Upper lobe of right lung (tissue), 1 donor: ENCODE measurements around the gene KIF6. TPM values are rescaled to one million over a fixed set of nuclear protein-coding genes. Genes with fewer than 3 reads are reported as not detected.

Source experiments
- ATAC-seq: fragments of 200-7000 bp; cut with Tn5 transposase; one replicate; pipeline ENCODE4 v1.9.1; 2020; ENCODE audit warnings: mild to moderate bottlenecking, moderate library complexity
- DNase-seq: peaks from one replicate; pipeline ENCODE4 v3.0.0-alpha.2; 2020
- H3K27ac ChIP-seq: fragments of 200-600 bp; one replicate; pipeline ENCODE4 v1.8.0; 2022
- H3K27me3 ChIP-seq: fragments of 200-600 bp; one replicate; pipeline ENCODE4 v1.8.0; 2022; ENCODE audit warnings: mild to moderate bottlenecking
- H3K36me3 ChIP-seq: fragments of 200-600 bp; one replicate; pipeline ENCODE4 v1.8.0; 2022
- H3K4me1 ChIP-seq: fragments of 200-600 bp; one replicate; pipeline ENCODE4 v1.8.0; 2022
- H3K4me3 ChIP-seq: fragments of 200-600 bp; one replicate; pipeline ENCODE4 v1.8.0; 2022; ENCODE audit warnings: mild to moderate bottlenecking
- H3K9me3 ChIP-seq: fragments of 200-600 bp; one replicate; pipeline ENCODE4 v1.8.0; 2022
- intact Hi-C: fragments of 100-400 bp; cut with DNase I; formaldehyde crosslinking; loops from one replicate; pipeline ENCODE4 v1.11.0; 2022
- total RNA-seq: library from RNA; stranded (reverse); fragmentation: NEBNext Ultra II Directional; extraction: Animal tissue kit (Norgen Biotek cat#: 25700); gene quantifications from one replicate; pipeline ENCODE4 v1.2.1, GENCODE V29; 2021
- TF ChIP-seq, protein P1 (sequence below): fragments of 200-600 bp; IDR thresholded peaks from one replicate; pipeline ENCODE4 v1.8.0; 2022; ENCODE audit warnings: antibody characterized with exemption
- donor health status: DM: no; HTN: yes; CAD: no; lungs with severe emphysema.

The KIF6 gene
- total RNA-seq, 1 donor from 2014 or later: 0.49 TPM

DNA sequence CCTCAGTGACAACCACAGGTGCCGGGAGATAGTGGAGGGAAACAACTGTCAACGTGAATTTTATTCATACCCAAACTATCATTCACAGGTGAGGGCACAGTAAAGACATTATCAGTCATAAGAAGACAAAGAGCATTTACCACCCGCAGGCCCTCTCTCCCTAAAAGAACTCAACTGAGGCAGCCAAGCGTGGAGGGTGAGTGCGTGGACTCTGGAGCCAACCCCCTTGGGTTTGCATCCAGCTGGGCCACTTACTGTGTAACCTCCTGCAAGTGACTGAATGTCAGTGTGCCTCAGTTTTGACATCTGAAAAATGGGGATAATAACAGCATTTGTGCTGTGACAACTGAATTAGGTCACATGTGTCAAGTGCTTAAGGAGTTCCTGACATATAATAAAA lies 332.1 kb downstream of the KIF6 start:
- Histone ChIP-seq H3K27ac (no peak overlapping the region), H3K4me1 (no peaks in the 10 kb centered on the region), H3K9me3 (no peaks in the 10 kb centered on the region), H3K4me3 (no peak overlapping the region), H3K27me3 (no peaks in the 10 kb centered on the region), H3K36me3 (no peaks in the 10 kb centered on the region)
- intact Hi-C loops: no loop called here
- TF ChIP-seq, protein P1, sequence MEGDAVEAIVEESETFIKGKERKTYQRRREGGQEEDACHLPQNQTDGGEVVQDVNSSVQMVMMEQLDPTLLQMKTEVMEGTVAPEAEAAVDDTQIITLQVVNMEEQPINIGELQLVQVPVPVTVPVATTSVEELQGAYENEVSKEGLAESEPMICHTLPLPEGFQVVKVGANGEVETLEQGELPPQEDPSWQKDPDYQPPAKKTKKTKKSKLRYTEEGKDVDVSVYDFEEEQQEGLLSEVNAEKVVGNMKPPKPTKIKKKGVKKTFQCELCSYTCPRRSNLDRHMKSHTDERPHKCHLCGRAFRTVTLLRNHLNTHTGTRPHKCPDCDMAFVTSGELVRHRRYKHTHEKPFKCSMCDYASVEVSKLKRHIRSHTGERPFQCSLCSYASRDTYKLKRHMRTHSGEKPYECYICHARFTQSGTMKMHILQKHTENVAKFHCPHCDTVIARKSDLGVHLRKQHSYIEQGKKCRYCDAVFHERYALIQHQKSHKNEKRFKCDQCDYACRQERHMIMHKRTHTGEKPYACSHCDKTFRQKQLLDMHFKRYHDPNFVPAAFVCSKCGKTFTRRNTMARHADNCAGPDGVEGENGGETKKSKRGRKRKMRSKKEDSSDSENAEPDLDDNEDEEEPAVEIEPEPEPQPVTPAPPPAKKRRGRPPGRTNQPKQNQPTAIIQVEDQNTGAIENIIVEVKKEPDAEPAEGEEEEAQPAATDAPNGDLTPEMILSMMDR: no peak
- DNase-seq (no peak), ATAC-seq (no peak)

DNA sequence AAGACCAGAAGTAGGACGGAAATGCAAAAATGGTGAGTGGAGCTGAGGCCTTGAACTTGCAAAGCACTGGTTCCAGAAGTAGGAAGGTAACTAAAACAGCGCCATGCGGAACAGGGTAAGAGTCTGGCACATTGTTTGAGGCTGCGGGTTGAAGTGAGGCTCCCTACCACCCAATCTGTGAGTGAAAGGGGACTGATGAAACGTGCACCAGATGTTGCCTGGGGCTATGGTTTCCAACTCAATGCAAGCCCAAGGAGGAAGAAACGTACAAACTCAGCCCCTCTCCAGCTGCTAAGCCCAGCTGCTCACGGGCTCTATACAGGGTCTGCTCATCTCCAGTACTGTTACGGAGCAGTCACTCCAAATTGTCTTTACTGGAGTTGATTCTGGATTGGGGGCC lies 334.0 kb downstream of the KIF6 start:
- H3K4me1 ChIP-seq: no peaks in the 10 kb centered on the region
- intact Hi-C loops: no loop called here
- no peaks in the 10 kb centered on the region for H3K36me3 ChIP-seq
- no peak overlapping the region for H3K27ac ChIP-seq
- TF ChIP-seq, protein P1: no peak
- H3K9me3 ChIP-seq: no peaks in the 10 kb centered on the region
- H3K27me3 ChIP-seq: no peaks in the 10 kb centered on the region
- ATAC-seq: no peak
- no peak overlapping the region for H3K4me3 ChIP-seq
- no peak for DNase-seq

DNA sequence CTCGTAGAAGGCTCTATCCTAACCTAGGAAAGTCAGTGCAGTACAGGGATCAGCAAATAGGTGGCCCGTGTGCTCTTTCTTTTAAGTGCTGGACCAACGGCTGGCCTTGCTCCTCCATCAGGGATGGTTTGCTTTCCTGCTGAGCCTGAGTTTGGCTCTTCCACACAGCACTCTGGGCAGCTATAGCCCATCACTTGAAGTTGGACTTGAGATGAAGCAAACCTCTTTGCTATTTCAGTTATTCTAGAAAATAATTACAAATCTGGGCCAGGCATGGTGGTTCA lies 335.8 kb downstream of the KIF6 start:
- H3K27me3 ChIP-seq: no peaks in the 10 kb centered on the region
- TF ChIP-seq, protein P1: no peak
- H3K27ac ChIP-seq: no peak overlapping the region
- intact Hi-C loops: loop anchor here (10.0 kb wide), 1 partner anchor 495 kb away; no protein-coding TSS in a partner anchor
- no peaks in the 10 kb centered on the region for H3K36me3 ChIP-seq
- ATAC-seq (peak; percentile 47), DNase-seq (no peak)
- no peaks in the 10 kb centered on the region for H3K4me1 ChIP-seq
- H3K9me3 ChIP-seq: no peaks in the 10 kb centered on the region
- no peak overlapping the region for H3K4me3 ChIP-seq

DNA sequence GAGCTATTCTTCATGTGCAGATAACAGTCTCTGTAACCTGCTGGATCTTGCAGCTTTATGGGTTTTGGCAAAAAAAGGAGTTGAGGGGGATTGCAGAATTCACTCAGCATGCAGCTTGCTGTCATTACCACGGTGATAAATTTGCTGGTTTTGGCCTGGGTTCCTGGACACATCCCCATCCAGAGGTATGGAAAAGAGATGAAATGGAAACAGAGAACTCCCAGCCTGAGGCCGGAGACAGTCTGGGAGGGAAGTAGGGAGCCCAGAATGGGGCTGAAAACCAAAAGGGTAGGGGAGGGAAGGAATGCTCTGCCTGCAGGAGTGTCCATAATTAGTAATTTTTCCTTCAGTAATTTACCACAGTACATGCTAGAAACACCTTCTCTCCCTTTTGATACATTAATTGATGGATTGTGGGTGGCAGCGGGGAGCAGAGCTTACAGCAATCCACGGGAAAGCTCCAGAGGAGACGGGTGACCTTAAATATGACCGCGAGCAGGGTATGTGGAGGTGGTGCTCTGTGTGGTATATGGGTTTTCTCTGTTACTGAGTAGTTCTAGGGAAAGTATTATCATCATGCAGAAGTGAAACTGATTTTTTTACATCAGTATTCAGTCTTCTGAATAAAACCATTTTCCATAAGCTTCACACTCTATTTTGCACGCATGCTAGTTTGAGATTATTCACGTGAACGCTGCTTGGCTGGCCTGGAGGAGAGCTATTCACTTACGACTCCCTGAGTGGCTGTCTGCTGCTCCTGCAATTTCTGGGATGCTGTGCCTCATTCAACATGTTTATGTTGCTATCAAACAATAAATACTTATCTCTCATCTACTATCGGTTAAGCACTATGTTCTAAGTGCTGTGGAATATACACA lies 336.4 kb downstream of the KIF6 start:
- Histone ChIP-seq H3K27ac (no peak overlapping the region), H3K27me3 (no peaks in the 10 kb centered on the region), H3K4me1 (no peaks in the 10 kb centered on the region), H3K36me3 (no peaks in the 10 kb centered on the region), H3K4me3 (no peak overlapping the region), H3K9me3 (no peaks in the 10 kb centered on the region)
- intact Hi-C loops: loop anchor here (10.0 kb wide), 1 partner anchor 496 kb away; no protein-coding TSS in a partner anchor
- ATAC-seq (no peak), DNase-seq (no peak)
- TF ChIP-seq, protein P1: no peak

DNA sequence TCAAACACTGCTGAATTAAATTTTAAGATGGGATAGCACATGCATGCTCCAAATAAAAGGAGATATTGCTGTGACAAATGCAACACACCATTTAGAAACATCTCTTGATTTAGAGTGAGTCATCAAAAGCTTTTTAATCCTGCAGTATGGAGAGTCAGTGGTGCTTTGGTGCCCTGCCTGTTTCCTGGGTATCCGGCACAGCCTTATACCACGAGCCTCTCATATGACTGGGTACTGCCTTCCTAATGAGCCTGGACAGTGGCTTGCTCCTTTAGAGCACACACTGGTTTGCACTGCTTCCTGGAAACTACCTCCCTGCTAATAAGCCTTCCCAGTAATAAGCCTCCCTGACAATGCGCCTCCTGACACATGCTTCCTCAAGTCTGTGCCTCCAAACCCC lies 337.4 kb downstream of the KIF6 start:
- DNase-seq (no peak), ATAC-seq (no peak)
- Histone ChIP-seq H3K36me3 (no peaks in the 10 kb centered on the region), H3K27ac (no peak overlapping the region), H3K4me3 (no peak overlapping the region), H3K9me3 (no peaks in the 10 kb centered on the region), H3K4me1 (no peaks in the 10 kb centered on the region), H3K27me3 (no peaks in the 10 kb centered on the region)
- TF ChIP-seq, protein P1: no peak
- intact Hi-C loops: loop anchor here (10.0 kb wide), 1 partner anchor 497 kb away; no protein-coding TSS in a partner anchor
